ENCODE results near the gene CNPPD1.
A peak's percentile ranks its signal among the peaks of the same experiment; 100 is the strongest.

CNPPD1 gene

DNA sequence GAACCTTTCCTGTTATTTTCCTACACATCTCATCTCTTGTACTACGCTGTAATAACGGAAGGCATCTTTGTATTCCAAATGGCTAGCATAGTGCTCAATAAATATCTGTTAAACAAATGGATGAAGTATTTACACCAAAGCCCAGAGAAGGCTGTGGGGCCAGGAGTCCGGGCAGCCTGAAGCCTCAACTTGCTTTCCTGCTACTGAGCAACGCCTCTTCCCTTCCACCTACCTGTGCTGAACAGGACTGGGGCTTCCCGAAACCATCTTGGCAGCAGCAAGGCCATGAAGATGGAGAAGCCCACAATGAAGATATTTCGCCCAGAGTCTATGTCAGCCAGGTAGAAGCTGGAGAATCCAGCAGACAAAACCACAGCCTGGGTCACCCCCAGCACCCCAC lies 13.6 kb downstream of the CNPPD1 start:
- no peak for DNase-seq (ENCODE audit: low read depth in 1 of 2, low spot score in 1 of 2)

GRCh38 chr2:219161097-219161496 lies 15.6 kb downstream of the CNPPD1 start:
- no peak for DNase-seq (ENCODE audit: low read depth in 1 of 2, low spot score in 1 of 2)

GRCh38 chr2:219160186-219161017 lies 16.3 kb downstream of the CNPPD1 start, which contains the start of gene NHEJ1:
Gene NHEJ1 (minus strand): TSS chr2:219160815. CDS start chr2:219158362, 2,453 bp downstream.
- peak; percentile 87 to 90 for DNase-seq (ENCODE audit: low read depth in 1 of 2, low spot score in 1 of 2)

GRCh38 chr2:219159771-219160185 lies 16.9 kb downstream of the CNPPD1 start:
- DNase-seq (ENCODE audit: low read depth in 1 of 2, low spot score in 1 of 2), result no peak

DNA sequence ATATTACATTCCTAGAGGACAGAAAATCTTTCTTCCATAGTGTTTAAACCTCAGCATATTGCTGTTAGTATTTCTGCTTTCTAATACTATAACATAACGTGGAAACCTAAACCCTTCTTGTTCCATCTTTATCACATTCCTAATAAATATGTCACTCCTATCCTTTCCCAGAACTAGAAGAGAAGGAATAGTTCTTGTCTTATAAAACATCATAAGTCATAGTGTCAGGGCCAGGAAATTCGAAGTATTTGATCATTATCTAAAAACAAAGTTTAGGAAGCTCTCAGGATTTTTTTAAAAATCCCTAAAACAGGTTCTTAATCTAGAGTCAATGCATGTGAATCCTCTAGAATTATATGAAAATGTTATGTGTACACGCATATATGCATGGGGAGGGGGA lies 18.1 kb downstream of the CNPPD1 start:
- DNase-seq (ENCODE audit: low read depth in 1 of 2, low spot score in 1 of 2), result no peak

- no peak for DNase-seq (ENCODE audit: low read depth in 1 of 2, low spot score in 1 of 2)
Observed at GRCh38 chr2:219158025-219158424, 18.7 kb downstream of the CNPPD1 start.

GRCh38 chr2:219157396-219157795 lies 19.3 kb downstream of the CNPPD1 start:
- DNase-seq (ENCODE audit: low read depth in 1 of 2, low spot score in 1 of 2), result no peak

DNA sequence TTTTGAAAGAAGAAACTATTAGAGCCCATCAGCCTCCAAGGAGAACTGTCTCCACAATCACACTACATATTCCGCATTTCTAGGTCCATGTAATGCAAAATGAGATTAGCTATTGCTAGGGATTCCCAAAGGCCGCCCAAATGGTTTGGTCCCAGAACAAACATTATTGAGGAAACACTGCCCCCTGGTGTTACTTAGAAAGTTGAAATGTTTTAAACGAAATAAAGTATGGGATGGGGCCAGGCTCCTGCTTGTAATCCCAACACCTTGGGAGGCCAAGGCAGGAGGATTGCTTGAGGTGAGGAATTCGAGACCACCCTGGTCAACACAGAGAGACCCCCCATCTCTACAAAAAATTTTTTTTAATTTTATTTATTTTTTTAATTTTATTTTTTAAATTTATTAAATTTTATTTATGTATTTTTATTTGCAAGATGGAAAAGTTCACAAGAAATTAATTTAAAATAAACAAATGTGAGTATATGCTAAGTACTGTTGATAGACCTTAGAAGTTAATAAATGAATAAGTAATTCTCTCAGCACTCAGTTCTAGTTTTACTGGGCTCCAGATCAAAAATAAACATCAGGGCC lies 21.6 kb downstream of the CNPPD1 start:
- DNase-seq (ENCODE audit: low read depth in 1 of 2, low spot score in 1 of 2), result no peak

- no peak for DNase-seq (ENCODE audit: low read depth in 1 of 2, low spot score in 1 of 2)
Observed at GRCh38 chr2:219149667-219150066, 27.1 kb downstream of the CNPPD1 start.

GRCh38 chr2:219142329-219142728 lies 34.4 kb downstream of the CNPPD1 start:
- no peak for DNase-seq (ENCODE audit: low read depth in 1 of 2, low spot score in 1 of 2)

GRCh38 chr2:219140722-219141121 lies 36.0 kb downstream of the CNPPD1 start:
- DNase-seq (ENCODE audit: low read depth in 1 of 2, low spot score in 1 of 2), result no peak

DNA sequence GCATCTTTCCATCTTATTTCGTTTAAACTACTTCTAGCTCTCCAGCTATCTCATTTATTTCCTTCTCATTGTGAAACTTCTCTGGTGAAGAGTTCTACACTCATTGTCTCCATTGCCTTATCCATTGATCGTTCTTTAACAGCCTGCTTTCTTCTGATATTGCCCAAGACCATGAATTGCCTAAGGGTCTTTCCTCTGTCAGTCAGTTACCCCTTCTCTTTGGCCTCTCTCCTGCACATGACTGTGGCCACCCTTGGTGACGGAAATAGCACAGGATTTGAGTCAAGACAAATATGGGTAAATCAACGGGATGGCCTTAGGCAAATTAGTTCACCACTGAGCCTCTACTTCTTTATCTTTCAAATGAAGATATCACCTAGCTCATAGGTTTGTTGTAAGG lies 42.7 kb downstream of the CNPPD1 start:
- DNase-seq (ENCODE audit: low read depth in 1 of 2, low spot score in 1 of 2), result no peak

GRCh38 chr2:219131744-219132143 lies 45.0 kb downstream of the CNPPD1 start:
- DNase-seq (ENCODE audit: low read depth in 1 of 2, low spot score in 1 of 2), result no peak

DNA sequence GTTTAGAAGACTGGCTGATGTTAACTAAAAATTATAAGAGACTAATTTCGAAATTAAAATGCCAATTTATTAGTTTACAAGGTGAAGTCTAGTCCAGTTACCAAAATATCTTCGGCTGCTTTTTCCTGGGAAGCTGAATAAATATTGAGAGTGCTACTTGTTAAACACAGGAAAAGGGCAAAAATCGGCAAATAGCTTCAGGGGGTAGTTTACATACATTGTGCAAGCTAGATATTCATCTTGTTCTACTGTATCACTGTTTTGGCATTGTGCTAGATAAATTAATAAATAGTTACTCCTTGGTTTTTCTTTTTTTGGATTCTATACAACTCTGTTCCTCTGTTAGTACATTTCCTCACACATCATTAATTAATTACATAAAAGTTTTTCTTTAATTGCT lies 45.4 kb downstream of the CNPPD1 start:
- DNase-seq (ENCODE audit: low read depth in 1 of 2, low spot score in 1 of 2), result no peak

DNA sequence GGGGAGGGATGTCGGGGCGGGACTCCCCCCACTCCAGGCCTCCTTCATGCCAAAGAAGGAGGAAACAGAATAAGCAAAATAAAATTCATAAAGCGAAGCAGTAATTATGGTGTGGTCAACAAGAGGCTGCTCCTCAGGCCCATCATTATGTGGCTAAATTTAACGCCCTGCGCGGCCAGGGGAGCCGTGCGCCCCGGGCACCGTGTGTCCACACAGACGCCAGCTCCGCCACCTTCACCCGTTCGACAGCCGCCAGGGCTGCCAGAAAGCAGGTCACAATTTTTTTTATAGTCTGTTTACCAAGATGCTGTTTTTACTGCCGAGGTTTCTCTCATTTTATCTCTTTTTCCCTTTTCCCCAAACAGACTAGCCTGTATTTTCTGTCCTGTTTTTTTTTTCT lies 47.1 kb downstream of the CNPPD1 start:
- no peak for DNase-seq (ENCODE audit: low read depth in 1 of 2, low spot score in 1 of 2)

GRCh38 chr2:219128396-219128795 lies 48.3 kb downstream of the CNPPD1 start:
- DNase-seq (ENCODE audit: low read depth in 1 of 2, low spot score in 1 of 2), result no peak

DNA sequence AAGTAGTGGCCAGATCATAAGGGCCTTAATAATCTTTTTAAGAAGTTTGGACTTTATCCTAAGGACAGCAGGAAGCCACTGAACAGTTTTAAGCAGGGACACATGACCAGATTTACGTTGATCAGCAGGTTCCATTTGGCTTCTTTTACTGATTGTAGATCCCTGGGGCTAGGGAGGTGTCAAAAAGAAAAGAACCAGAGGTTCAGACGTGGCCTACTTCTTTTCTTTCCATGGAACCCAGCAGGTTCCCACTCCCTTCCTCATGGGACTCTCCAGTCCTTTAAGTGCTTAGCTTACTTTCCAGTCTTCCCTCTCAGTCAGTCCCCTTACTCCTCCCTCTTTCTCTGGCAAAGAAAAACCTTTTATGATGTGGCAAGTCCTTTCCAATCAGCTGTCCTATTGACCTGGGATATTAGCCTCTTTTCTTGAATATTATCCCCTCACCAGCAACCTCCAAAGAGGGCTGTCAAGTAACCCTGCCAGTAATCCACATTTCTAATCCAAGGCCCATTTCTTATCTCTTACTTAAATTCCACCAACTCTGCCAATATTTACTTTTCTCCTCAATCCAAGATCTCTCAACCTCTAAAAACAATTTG lies 49.6 kb downstream of the CNPPD1 start:
- no peak for DNase-seq (ENCODE audit: low read depth in 1 of 2, low spot score in 1 of 2)

DNA sequence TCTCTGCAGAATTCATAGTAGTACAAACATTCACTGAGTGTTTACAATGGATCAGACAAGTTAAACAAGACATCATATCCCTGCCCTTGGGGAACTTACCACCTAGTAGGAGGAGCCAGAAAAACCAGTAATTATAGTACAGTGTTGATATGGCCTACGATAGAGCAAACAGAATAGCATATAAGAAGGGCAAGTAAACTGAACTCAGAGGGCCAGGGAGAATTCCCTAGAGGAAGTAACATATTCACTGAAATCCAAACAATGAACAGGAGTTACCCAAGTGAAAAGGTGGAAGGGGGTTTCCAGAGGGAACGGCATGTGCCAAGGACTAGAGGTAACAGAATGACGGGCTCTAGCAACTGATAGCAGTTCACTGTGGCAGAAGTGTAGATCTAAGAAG lies 50.2 kb downstream of the CNPPD1 start:
- DNase-seq (ENCODE audit: low read depth in 1 of 2, low spot score in 1 of 2), result no peak

DNA sequence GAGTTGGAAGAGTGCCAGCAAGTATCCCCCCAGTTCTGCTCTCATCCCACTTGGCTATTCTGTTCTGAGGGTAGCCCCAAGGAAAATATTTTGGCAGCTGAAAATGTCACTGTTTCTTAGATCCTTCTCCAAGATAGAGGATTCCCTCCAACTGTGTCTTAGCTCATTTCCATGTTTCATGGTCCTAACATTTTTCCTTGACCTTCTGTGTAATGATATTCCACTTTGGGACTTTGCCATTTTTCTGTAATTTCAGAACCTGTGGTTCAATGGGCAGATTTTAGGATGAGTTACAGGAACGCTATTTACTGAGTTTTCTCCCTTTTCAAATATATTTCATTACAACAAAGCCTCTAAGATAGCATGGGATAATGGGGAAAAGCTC lies 50.8 kb downstream of the CNPPD1 start:
- DNase-seq (ENCODE audit: low read depth in 1 of 2, low spot score in 1 of 2), result no peak

DNA sequence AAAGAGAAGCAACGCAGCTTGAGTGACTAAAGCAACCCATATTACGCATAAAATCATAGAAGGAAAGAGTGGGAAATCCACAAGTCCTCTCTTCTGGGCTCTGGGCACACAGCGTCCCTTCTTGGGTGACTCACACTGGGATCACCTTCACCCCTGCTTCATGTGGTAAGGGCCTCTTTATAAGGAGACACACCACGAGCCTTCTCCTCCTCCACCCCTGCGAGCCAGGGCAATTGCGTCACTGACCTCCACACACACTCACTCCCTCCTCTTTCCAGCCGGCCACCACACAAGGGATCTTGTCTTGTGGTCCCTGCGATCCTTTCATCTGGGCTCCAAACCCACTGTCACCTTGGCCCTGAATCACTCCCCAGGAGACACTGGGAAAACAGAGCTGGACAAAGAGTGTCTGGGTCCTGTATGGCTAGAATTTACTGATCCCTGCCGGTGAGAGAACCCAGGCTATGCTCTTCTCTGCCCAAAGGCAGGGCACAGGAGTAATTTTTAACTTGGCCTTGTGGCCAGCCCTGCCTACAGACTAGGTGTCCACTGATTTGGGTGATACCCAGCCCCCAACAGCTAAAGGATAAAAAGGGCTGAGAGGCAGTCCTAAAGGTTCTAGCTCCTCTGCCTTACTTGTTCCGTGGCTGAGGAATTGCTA lies 51.4 kb downstream of the CNPPD1 start:
- DNase-seq (ENCODE audit: low read depth in 1 of 2, low spot score in 1 of 2), result no peak

GRCh38 chr2:219124381-219125110 lies 52.2 kb downstream of the CNPPD1 start:
- DNase-seq (ENCODE audit: low read depth in 1 of 2, low spot score in 1 of 2), result no peak

All from stimulated activated CD4-positive, alpha-beta T cell treated with anti-CD3 and anti-CD28 coated beads, Interleukin-15, amount 100 ng/mL, for 1 hour (primary cell).